Measurements from ENCODE around the gene CDK14. TPM values are rescaled to one million over a fixed set of nuclear protein-coding genes. Genes with fewer than 3 reads are reported as not detected.

The CDK14 gene
- total RNA-seq, 1 donor from 2014 or later, result 131 TPM

DNA sequence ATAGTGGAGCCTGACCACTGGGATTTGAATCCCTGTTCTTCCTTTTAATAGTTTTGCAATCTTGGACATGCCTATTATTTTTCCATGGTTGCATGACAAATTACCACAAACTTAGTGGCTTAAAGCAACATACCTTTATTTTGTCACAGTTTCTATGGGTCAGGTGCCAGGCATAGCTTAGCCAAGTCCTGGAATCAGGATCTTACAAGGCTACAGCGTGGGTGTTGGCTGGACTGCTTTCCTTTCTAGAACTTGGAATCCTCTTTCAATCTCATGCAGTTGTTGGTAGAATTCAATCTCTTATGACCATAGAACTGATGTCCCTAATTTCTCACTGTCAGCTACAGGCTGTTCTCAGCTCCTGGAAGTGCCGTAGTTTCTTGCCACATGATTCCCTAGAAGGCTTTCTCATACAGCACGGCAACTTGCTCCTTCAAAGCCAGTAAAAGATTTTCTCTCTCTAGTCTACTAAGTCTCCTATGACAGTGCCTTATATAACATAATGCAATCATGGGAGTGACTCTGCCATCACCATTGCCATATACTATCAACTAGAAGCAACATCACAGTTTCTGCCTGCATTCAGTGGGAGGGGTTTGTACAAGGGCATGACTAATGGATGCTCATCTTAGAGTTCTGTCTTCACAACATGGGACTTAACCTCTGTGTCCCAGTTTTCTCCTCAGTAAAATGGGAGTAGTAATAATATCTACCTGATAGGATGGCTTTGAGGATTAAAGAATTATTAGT lies 424.7 kb downstream of the CDK14 start:
- Mint-ChIP-seq H3K36me3 (ENCODE audit: unreplicated experiment) (peaks cover 3% of the 10 kb centered on the region), H3K4me1 (ENCODE audit: unreplicated experiment) (peaks cover 2% of the 10 kb centered on the region), H3K27ac (ENCODE audit: unreplicated experiment) (no peak overlapping the region), H3K9me3 (ENCODE audit: unreplicated experiment) (no peaks in the 10 kb centered on the region), H3K27me3 (ENCODE audit: unreplicated experiment) (no peaks in the 10 kb centered on the region), H3K4me3 (ENCODE audit: unreplicated experiment) (no peak overlapping the region)
- DNase-seq (ENCODE audit: extremely low spot score, unreplicated experiment), result no peak
- TF ChIP-seq, protein P1, sequence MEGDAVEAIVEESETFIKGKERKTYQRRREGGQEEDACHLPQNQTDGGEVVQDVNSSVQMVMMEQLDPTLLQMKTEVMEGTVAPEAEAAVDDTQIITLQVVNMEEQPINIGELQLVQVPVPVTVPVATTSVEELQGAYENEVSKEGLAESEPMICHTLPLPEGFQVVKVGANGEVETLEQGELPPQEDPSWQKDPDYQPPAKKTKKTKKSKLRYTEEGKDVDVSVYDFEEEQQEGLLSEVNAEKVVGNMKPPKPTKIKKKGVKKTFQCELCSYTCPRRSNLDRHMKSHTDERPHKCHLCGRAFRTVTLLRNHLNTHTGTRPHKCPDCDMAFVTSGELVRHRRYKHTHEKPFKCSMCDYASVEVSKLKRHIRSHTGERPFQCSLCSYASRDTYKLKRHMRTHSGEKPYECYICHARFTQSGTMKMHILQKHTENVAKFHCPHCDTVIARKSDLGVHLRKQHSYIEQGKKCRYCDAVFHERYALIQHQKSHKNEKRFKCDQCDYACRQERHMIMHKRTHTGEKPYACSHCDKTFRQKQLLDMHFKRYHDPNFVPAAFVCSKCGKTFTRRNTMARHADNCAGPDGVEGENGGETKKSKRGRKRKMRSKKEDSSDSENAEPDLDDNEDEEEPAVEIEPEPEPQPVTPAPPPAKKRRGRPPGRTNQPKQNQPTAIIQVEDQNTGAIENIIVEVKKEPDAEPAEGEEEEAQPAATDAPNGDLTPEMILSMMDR (IDR thresholded peaks at IDR 0.05), result no peak

DNA sequence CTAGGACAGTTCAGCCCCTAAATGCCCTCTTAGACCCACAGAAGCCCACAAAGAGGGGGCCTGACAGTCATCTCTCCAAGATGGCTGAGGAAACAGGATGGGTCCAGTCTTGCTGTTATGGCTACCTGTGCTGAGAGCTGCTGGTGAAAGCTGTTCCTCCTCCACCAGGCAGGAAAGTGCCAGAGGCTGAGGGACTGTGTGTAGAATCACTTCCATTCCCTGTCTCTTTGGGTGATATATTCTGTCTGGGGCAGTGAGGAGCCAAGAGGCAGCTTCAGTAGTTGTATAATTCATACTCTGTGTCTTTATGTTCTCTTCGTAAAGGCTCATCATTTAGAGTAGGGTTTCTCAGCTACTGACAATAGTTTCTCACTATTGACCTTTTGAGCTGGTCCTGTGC lies 425.8 kb downstream of the CDK14 start:
- Mint-ChIP-seq H3K36me3 (ENCODE audit: unreplicated experiment) (peaks cover 3% of the 10 kb centered on the region), H3K27me3 (ENCODE audit: unreplicated experiment) (no peaks in the 10 kb centered on the region), H3K4me1 (ENCODE audit: unreplicated experiment) (peaks cover under 1% of the 10 kb centered on the region), H3K27ac (ENCODE audit: unreplicated experiment) (no peak overlapping the region), H3K4me3 (ENCODE audit: unreplicated experiment) (no peak overlapping the region), H3K9me3 (ENCODE audit: unreplicated experiment) (no peaks in the 10 kb centered on the region)
- TF ChIP-seq, protein P1 (IDR thresholded peaks at IDR 0.05), result no peak
- DNase-seq (ENCODE audit: extremely low spot score, unreplicated experiment), result no peak

DNA sequence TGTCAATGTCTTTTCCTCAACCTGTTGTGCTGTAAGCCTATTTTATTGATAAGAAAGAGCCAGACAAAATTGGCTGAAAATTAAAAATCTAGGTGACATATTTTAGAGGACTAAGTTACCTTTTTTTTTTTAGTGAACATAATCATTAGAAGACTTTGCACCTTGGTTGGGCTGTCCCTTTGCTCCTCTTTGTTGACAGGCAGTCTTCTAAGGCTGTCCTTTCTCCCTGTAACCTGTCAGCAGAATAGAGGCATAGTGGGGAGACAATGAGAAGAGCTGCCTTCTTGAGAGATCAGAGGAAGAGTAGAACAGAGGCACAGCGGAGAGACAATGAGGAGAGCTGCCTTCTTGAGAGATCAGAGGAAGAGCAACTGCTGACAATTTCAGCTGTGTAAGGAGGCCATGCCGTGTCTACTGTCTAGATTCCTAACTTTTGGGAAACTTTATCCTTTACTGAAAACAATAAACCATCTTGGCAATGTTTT lies 429.8 kb downstream of the CDK14 start:
- DNase-seq (ENCODE audit: extremely low spot score, unreplicated experiment), result no peak
- no peak overlapping the region for H3K4me3 Mint-ChIP-seq (ENCODE audit: unreplicated experiment)
- TF ChIP-seq, protein P1 (IDR thresholded peaks at IDR 0.05), result no peak

DNA sequence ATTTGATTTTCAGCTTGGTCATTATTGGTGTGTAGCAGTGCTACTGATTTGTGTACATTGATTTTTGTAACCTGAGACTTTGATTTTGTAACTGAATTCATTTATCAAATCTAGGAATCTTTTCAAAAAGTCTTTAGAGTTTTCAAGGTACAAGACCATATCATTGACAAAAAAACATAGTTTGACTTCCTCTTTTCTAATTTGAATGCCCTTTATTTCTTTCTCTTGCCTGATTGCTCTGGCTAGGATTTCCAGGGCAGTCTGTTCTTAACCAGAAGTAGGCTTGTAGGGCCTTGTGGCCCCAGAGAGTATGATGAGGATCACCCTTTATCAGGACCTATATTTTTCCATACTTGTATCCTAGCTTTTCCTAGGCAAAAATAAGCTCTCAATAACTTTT lies 433.6 kb downstream of the CDK14 start:
- TF ChIP-seq, protein P1 (IDR thresholded peaks at IDR 0.05), result no peak
- H3K9me3 Mint-ChIP-seq (ENCODE audit: unreplicated experiment), result no peaks in the 10 kb centered on the region
- peaks cover 33% of the 10 kb centered on the region for H3K4me1 Mint-ChIP-seq (ENCODE audit: unreplicated experiment)
- no peak overlapping the region for H3K27ac Mint-ChIP-seq (ENCODE audit: unreplicated experiment)
- H3K27me3 Mint-ChIP-seq (ENCODE audit: unreplicated experiment), result no peaks in the 10 kb centered on the region
- no peak for DNase-seq (ENCODE audit: extremely low spot score, unreplicated experiment)
- no peak overlapping the region for H3K4me3 Mint-ChIP-seq (ENCODE audit: unreplicated experiment)
- peaks cover 17% of the 10 kb centered on the region for H3K36me3 Mint-ChIP-seq (ENCODE audit: unreplicated experiment)

More for the DNA sequence above, 429.8 kb downstream of the CDK14 start:
- Mint-ChIP-seq H3K9me3 (ENCODE audit: unreplicated experiment) (no peaks in the 10 kb centered on the region), H3K27ac (ENCODE audit: unreplicated experiment) (no peak overlapping the region), H3K36me3 (ENCODE audit: unreplicated experiment) (peaks cover 3% of the 10 kb centered on the region), H3K27me3 (ENCODE audit: unreplicated experiment) (no peaks in the 10 kb centered on the region), H3K4me1 (ENCODE audit: unreplicated experiment) (peaks cover 9% of the 10 kb centered on the region)

DNA sequence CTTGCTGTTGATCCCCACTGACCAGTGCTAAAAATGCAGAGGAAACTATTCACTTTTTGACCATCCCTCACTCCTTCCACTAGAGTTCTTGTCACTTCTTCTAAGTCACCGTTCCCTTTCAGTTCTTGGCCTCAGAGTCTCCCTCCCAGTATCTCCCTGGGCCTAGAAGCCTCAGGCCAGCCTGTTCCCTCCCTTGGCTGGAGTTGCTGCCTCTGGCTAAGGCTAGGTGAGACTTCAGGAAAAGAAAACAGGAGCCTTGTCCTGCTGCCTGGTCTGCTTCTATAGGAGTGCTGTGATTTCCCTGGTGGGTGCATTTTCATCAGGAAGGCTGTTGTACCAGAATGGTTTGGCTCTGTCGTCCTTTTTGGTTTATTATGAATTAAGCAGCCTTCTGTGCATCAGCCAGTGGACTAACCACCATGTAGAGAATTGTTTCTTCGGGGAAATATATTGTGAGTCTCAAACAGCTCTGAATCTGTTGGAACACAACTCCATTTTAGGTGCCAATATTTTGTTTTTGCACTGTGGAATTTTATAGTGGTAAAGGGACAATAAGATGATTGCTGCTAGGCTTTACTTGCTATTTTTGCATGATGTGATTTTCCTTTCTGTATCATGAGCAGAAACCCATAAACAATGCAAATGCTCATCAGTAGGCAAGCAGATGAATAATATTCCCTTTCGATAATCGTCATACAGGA lies 434.7 kb downstream of the CDK14 start:
- TF ChIP-seq, protein P1 (IDR thresholded peaks at IDR 0.05), result no peak
- Mint-ChIP-seq H3K27ac (ENCODE audit: unreplicated experiment) (no peak overlapping the region), H3K4me3 (ENCODE audit: unreplicated experiment) (no peak overlapping the region), H3K9me3 (ENCODE audit: unreplicated experiment) (no peaks in the 10 kb centered on the region), H3K4me1 (ENCODE audit: unreplicated experiment) (peaks cover 36% of the 10 kb centered on the region), H3K27me3 (ENCODE audit: unreplicated experiment) (no peaks in the 10 kb centered on the region), H3K36me3 (ENCODE audit: unreplicated experiment) (peaks cover 17% of the 10 kb centered on the region)
- no peak for DNase-seq (ENCODE audit: extremely low spot score, unreplicated experiment)

All from osteocyte (in vitro differentiated cells).